SK-N-SH treated with all-trans-retinoic acid at 6 μM for 48 hours (cell line): Measurements from ENCODE around the gene ERRFI1.

Experiments used
- CSDC2 ChIP-seq: fragments of 250-450 bp; sonication (Bioruptor Pico); IDR thresholded peaks from 2 replicates; pipeline ENCODE4 v1.5.0; 2020; ENCODE audit warnings: mild to moderate bottlenecking, moderate library complexity
- PATZ1 ChIP-seq: fragments of 250-450 bp; sonication (Bioruptor Pico); IDR thresholded peaks from 2 replicates; pipeline ENCODE4 v1.8.0; 2020; ENCODE audit warnings: mild to moderate bottlenecking, moderate library complexity, borderline replicate concordance
- SNAI2 ChIP-seq: fragments of 250-450 bp; sonication (Bioruptor Pico); IDR thresholded peaks from 2 replicates; pipeline ENCODE4 v1.5.0; 2020; ENCODE audit warnings: mild to moderate bottlenecking, moderate library complexity
- ZFP3 ChIP-seq: fragments of 250-450 bp; sonication (Bioruptor Pico); IDR thresholded peaks from 2 replicates; pipeline ENCODE4 v1.5.0; 2020; ENCODE audit warnings: mild to moderate bottlenecking, moderate library complexity
- ZFP30 ChIP-seq: fragments of 450-650 bp; formaldehyde crosslinking; IDR thresholded peaks from 2 replicates; pipeline ENCODE4 v1.5.0; 2022; ENCODE audit warnings: mild to moderate bottlenecking, moderate library complexity

- no peak for TF ChIP-seq SNAI2 (CRISPR knock-in tag)
- 0 out of 2 replicates have a peak, but pooled peaks have one; percentile 25 for TF ChIP-seq ZFP3 (CRISPR knock-in tag)
- TF ChIP-seq CSDC2 (CRISPR knock-in tag): no peak
- no peak for TF ChIP-seq ZFP30 (CRISPR knock-in tag)
- TF ChIP-seq PATZ1 (CRISPR knock-in tag): no peak
These were observed 21.1 kb downstream of the ERRFI1 start for GRCh38 chr1:8004803-8005573.
